ENCODE data around the gene KCNC3.

DNA sequence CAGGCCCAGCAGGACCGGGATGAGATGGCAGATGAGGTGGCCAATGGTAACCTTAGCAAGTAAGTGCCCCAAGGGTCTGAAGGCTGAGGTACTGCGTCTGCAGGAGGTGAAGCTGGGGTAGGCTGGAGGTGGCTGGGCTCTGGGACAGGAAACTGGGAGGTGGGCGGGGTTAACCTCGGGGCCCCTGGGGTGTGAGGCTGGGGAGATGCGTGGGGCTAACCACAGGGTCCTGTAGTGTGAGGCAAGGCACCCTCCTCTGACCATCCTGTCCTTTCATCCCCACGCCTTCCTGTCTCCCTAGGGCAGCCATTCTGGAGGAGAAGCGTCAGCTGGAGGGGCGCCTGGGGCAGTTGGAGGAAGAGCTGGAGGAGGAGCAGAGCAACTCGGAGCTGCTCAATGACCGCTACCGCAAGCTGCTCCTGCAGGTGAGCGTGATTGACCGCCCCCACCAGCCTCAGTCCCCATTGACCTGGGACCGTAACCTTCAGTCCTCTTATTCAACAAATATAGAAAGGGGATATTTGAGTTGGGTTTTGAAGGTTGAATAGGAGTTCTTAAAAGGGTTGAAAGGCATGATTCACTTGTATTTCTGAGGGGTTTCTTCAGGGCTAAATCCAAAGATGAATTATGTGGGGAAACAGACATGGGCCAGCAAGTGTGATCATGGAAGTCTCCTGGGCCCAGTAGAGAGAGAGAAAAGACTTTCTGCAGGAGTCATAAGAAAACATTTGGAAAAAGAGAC, 35.7 kb downstream of the KCNC3 start:
- no peak for TF ChIP-seq RFX5 (IDR thresholded peaks at IDR 0.05)
- no peak for TF ChIP-seq POLR2A (IDR thresholded peaks at IDR 0.05; ENCODE audit: low read length)
- no peak for TF ChIP-seq MAZ (IDR thresholded peaks at IDR 0.05; ENCODE audit: borderline replicate concordance, low read depth, low read length)
- TF ChIP-seq TFCP2L1 (CRISPR knock-in tag; IDR thresholded peaks at IDR 0.05) = no peak

Measured in A549 (cell line).